ENCODE data around the gene CXorf65.

CXorf65 gene

GRCh38 chrX:71106427-71106826 lies at the start of gene CXorf65:
Gene CXorf65, minus strand, starts transcription at chrX:71106740. Its CDS starts 184 bp downstream, at chrX:71106556.
- TF ChIP-seq FOXK2 (IDR thresholded peaks at IDR 0.05): no peak
- no peak for TF ChIP-seq FOXA1 (IDR thresholded peaks at IDR 0.05)
- TF ChIP-seq FOXM1 (IDR thresholded peaks at IDR 0.05; ENCODE audit: borderline replicate concordance): no peak
- no peak for TF ChIP-seq ELF4 (IDR thresholded peaks at IDR 0.05)
- TF ChIP-seq L3MBTL2 (conservative IDR thresholded peaks at IDR 0.05): no peak
- no peak for TF ChIP-seq HDGF (IDR thresholded peaks at IDR 0.05; ENCODE audit: borderline replicate concordance)
- no peak for TF ChIP-seq SUZ12 (IDR thresholded peaks at IDR 0.05)
- TF ChIP-seq NFRKB (IDR thresholded peaks at IDR 0.05): no peak
- TF ChIP-seq BHLHE40 (IDR thresholded peaks at IDR 0.05; ENCODE audit: borderline replicate concordance): no peak
- TF ChIP-seq LEF1 (IDR thresholded peaks at IDR 0.05; ENCODE audit: borderline replicate concordance): no peak
- TF ChIP-seq SP1 (IDR thresholded peaks at IDR 0.05): no peak
- no peak for TF ChIP-seq ARNT (IDR thresholded peaks at IDR 0.05)
- no peak for TF ChIP-seq ZNF384 (IDR thresholded peaks at IDR 0.05)
- TF ChIP-seq, protein P1, sequence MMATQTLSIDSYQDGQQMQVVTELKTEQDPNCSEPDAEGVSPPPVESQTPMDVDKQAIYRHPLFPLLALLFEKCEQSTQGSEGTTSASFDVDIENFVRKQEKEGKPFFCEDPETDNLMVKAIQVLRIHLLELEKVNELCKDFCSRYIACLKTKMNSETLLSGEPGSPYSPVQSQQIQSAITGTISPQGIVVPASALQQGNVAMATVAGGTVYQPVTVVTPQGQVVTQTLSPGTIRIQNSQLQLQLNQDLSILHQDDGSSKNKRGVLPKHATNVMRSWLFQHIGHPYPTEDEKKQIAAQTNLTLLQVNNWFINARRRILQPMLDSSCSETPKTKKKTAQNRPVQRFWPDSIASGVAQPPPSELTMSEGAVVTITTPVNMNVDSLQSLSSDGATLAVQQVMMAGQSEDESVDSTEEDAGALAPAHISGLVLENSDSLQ (IDR thresholded peaks at IDR 0.05): no peak
- no peak for TF ChIP-seq TARDBP (IDR thresholded peaks at IDR 0.05)
- no peak for TF ChIP-seq CTBP1 (IDR thresholded peaks at IDR 0.05; ENCODE audit: borderline replicate concordance)
- POLR2A ChIA-PET: interaction anchor here (1.1 kb wide), 1 partner anchor 11 kb away, joined by 3 read pairs; no protein-coding TSS in a partner anchor
- DNase-seq (ENCODE audit: extremely low spot score): no peak
- CTCF ChIA-PET: no interaction called here

- ChIA-PET CTCF (no interaction called here), POLR2A (no interaction called here)
- TF ChIP-seq LEF1 (IDR thresholded peaks at IDR 0.05; ENCODE audit: borderline replicate concordance) (no peak), FOXK2 (IDR thresholded peaks at IDR 0.05) (no peak), SP1 (IDR thresholded peaks at IDR 0.05) (no peak), SUZ12 (IDR thresholded peaks at IDR 0.05) (no peak), NFRKB (IDR thresholded peaks at IDR 0.05) (no peak), ELF4 (IDR thresholded peaks at IDR 0.05) (no peak), CTBP1 (IDR thresholded peaks at IDR 0.05; ENCODE audit: borderline replicate concordance) (no peak), ZNF384 (IDR thresholded peaks at IDR 0.05) (no peak)
- DNase-seq (ENCODE audit: extremely low spot score): no peak
Measured at GRCh38 chrX:71154641-71155040, 48.1 kb upstream of the CXorf65 start.

- DNase-seq (ENCODE audit: extremely low spot score): no peak
- TF ChIP-seq SUZ12 (IDR thresholded peaks at IDR 0.05) (no peak), ELF4 (IDR thresholded peaks at IDR 0.05) (no peak), BHLHE40 (IDR thresholded peaks at IDR 0.05; ENCODE audit: borderline replicate concordance) (no peak), FOXM1 (IDR thresholded peaks at IDR 0.05; ENCODE audit: borderline replicate concordance) (no peak), HDGF (IDR thresholded peaks at IDR 0.05; ENCODE audit: borderline replicate concordance) (no peak), TARDBP (IDR thresholded peaks at IDR 0.05) (no peak), NFRKB (IDR thresholded peaks at IDR 0.05) (no peak), FOXA1 (IDR thresholded peaks at IDR 0.05) (no peak), SP1 (IDR thresholded peaks at IDR 0.05) (no peak), LEF1 (IDR thresholded peaks at IDR 0.05; ENCODE audit: borderline replicate concordance) (no peak), FOXK2 (IDR thresholded peaks at IDR 0.05) (no peak), ZNF384 (IDR thresholded peaks at IDR 0.05) (no peak), L3MBTL2 (conservative IDR thresholded peaks at IDR 0.05) (no peak), CTBP1 (IDR thresholded peaks at IDR 0.05; ENCODE audit: borderline replicate concordance) (no peak), ARNT (IDR thresholded peaks at IDR 0.05) (no peak)
- TF ChIP-seq, protein P1 (IDR thresholded peaks at IDR 0.05): no peak
- CTCF ChIA-PET: no interaction called here
- POLR2A ChIA-PET: no interaction called here
Measured at GRCh38 chrX:71154196-71154595, 47.7 kb upstream of the CXorf65 start.

DNA sequence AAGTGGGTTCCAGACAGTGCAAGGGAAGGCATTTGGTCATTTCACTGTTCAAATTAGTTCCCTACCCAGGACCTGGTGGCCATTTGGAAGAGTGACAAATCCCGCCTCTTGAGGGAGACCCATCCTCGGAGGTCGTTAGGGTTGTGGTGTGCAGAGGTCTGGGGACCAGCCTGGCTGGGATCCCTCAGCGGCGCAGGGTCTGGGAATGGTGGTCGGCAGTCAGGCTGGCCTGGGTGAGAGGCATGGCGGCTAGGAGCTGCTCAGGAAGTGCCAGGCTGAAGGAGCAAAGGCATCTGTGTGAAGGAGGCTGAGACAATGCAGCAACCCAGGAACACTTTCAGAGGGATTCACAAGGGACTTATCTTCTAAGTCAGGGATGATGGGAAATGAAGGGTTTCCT lies 44.8 kb upstream of the CXorf65 start:
- POLR2A ChIA-PET: no interaction called here
- TF ChIP-seq, protein P1 (IDR thresholded peaks at IDR 0.05): no peak
- TF ChIP-seq ARNT (IDR thresholded peaks at IDR 0.05) (no peak), TARDBP (IDR thresholded peaks at IDR 0.05) (no peak), LEF1 (IDR thresholded peaks at IDR 0.05; ENCODE audit: borderline replicate concordance) (no peak), L3MBTL2 (conservative IDR thresholded peaks at IDR 0.05) (no peak), FOXK2 (IDR thresholded peaks at IDR 0.05) (no peak), NFRKB (IDR thresholded peaks at IDR 0.05) (no peak), FOXA1 (IDR thresholded peaks at IDR 0.05) (no peak), ELF4 (IDR thresholded peaks at IDR 0.05) (no peak), CTBP1 (IDR thresholded peaks at IDR 0.05; ENCODE audit: borderline replicate concordance) (no peak), HDGF (IDR thresholded peaks at IDR 0.05; ENCODE audit: borderline replicate concordance) (no peak), SP1 (IDR thresholded peaks at IDR 0.05) (no peak), SUZ12 (IDR thresholded peaks at IDR 0.05) (no peak), ZNF384 (IDR thresholded peaks at IDR 0.05) (no peak), FOXM1 (IDR thresholded peaks at IDR 0.05; ENCODE audit: borderline replicate concordance) (no peak), BHLHE40 (IDR thresholded peaks at IDR 0.05; ENCODE audit: borderline replicate concordance) (no peak)
- DNase-seq (ENCODE audit: extremely low spot score): no peak
- CTCF ChIA-PET: no interaction called here

- no peak for TF ChIP-seq SUZ12 (IDR thresholded peaks at IDR 0.05)
- TF ChIP-seq TARDBP (IDR thresholded peaks at IDR 0.05): no peak
- TF ChIP-seq, protein P1 (IDR thresholded peaks at IDR 0.05): no peak
- TF ChIP-seq L3MBTL2 (conservative IDR thresholded peaks at IDR 0.05): no peak
- no peak for TF ChIP-seq SP1 (IDR thresholded peaks at IDR 0.05)
- no peak for TF ChIP-seq ARNT (IDR thresholded peaks at IDR 0.05)
- no peak for TF ChIP-seq FOXK2 (IDR thresholded peaks at IDR 0.05)
- TF ChIP-seq HDGF (IDR thresholded peaks at IDR 0.05; ENCODE audit: borderline replicate concordance): no peak
- no peak for TF ChIP-seq FOXA1 (IDR thresholded peaks at IDR 0.05)
- no peak for TF ChIP-seq LEF1 (IDR thresholded peaks at IDR 0.05; ENCODE audit: borderline replicate concordance)
- TF ChIP-seq BHLHE40 (IDR thresholded peaks at IDR 0.05; ENCODE audit: borderline replicate concordance): no peak
- no peak for TF ChIP-seq ELF4 (IDR thresholded peaks at IDR 0.05)
- TF ChIP-seq FOXM1 (IDR thresholded peaks at IDR 0.05; ENCODE audit: borderline replicate concordance): no peak
- TF ChIP-seq NFRKB (IDR thresholded peaks at IDR 0.05): no peak
- ChIA-PET CTCF (interaction anchor here (0.7 kb wide), 1 partner anchor 68 kb away, joined by 3 read pairs; no protein-coding TSS in a partner anchor), POLR2A (no interaction called here)
- DNase-seq (ENCODE audit: extremely low spot score): no peak
Measured at GRCh38 chrX:71148278-71148663, 41.7 kb upstream of the CXorf65 start.
